ENCODE measurements around the gene TTC13.

Gene TTC13

DNA sequence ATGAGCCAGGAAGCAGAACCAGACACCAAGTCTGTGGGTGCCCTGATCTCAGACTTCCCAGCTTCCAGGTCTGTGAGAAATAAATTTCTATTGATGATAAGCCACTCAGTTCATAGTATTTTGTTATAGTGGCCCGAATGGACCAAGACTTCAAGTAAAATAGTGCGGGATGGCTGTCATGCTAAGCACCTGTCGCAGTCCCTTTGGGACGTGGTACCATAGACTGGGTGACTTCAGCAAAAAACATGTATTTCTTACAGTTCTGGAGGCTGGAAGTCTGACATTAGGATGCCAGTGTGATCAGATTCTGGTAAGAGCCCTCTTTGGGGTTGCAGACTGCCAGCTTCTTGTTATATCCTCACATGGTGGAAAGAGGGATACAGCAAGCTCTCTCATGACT is 107.7 kb downstream of the TTC13 start:
- DNase-seq (ENCODE audit: low spot score): no peak

DNA sequence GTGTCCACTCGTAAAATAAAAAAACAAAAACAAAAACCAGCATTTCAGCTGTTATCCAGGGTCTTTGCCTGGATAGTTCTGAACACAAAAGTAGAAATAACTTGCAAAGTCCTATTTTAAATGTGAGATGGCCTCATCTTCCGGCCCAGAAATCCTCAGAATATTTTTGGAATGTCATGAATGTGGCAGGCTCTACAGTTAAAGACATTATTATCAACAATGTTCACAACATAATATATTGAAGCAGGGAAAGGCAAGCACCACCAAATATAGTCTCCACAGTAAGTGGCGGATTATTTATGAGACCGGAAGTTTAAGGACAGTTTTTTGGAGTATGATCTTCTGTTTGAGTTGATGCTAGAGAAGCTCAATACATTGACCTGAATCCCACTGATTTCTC is 109.2 kb downstream of the TTC13 start:
- DNase-seq (ENCODE audit: low spot score): no peak

DNA sequence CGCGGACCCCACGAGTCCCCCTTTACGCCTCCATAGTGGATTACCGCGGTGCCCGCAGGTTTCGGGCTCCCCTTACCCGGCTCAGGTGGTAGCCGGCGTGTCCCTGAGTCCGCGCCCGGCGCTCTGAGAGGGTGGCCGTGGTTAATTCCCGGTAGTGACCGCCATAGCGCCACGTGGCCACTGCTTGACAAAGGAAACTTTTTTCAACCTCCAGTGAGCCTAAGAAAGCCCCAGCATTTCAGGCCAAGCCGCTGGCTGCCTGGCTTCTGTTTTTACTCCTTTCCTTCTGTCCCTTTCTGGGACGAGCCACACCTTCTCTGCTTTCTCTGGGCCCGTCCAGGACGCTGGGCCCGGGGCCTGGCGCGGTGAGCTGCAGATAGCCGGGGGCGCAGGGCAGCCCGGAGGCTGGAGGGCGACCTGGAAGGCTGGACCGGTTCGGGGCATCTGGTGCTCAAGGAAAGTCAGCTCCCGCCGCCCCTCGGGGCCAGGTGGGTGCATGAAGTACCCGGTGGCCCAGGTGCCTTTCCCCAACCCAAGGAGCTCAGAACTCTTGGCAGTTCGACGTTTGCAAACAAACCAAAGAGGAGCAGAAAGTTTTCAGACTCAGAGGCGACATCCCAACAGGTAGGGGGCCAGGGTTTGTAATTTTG is 109.8 kb downstream of the TTC13 start:
- DNase-seq (ENCODE audit: low spot score): no peak

DNA sequence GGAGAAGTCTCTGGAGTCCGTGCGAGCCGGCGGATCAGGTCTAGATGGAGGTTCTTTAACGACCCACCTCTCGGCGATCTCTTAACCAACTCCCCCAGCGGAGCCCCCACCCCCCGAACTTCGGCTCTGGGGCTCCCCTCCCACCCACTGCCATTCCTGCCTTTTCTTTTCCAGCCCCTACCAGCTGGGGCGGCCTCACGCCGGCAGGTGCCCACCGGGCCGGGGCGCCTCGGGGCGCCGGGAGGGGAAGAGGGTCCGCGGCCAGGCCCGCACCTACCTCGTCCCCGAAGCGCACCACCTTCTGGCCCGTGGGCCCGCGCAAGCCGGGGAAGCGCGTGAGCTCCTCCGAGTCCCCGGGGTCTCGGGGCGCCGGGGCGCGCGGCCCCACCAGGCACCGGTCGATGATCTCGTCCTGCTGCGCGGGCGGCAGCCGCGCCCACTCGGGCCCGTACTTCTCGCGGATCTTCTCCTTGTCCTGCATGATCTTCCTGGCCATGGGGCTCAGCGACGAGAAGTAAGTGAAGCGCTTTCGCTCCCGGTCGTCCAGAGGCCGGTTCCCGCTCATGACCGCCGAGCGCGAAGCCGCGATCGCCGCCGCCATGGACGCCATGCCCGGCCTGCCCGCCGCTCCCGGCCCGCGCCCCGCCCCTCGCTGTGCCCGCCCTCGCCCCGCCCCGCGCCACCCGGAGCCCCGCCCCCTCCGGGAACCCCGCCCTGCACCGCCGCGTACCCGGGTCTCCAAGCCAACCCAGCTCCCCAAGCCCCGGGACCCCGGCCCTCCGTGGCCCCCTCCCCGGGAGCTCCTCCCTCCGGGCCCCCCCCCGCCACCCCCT is 110.5 kb downstream of the TTC13 start, which contains the start of gene C1orf198:
C1orf198 (minus strand) TSS at position 619 of the 833 bp plus-strand sequence; CDS start at position 610, 9 bp downstream.
- peak; percentile 67 for DNase-seq (ENCODE audit: low spot score)

DNA sequence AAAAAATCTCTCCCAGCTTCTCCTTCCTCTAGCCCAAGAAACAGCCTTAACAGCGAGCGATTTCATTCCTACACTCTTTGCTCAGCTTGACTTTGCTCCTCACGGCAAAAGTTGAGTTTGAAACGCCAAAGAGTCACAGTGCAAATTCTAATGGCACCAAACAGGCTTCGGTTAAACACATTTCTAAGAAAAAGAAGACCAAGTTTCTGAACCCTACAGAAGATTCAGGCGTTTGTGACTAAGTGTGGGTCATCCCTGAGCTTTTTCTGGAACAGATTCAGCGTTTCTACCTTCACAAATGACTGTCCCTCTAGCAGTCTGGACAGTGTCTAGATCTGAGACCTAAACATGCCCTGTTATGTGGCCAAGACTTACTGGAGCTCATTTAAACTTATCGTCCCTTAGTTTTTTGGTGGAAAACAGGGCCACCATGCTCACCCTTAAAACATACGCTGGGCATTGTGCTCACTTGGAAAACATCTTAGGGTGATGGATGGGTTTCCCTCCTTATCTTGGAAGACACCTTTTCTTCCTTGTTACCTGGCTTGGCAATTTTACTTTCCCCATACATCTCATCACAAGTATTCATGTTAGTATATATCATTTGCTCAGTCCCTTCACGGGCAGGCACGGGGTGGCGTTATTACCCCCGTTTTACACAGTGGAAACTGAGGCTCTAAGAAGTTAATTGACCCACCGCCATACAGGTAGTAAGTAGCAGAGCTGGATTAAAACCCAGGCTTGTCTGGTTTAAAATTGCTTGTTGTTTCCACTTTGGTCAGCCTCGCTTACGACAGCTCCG is 111.4 kb downstream of the TTC13 start:
- DNase-seq (ENCODE audit: low spot score): no peak

DNA sequence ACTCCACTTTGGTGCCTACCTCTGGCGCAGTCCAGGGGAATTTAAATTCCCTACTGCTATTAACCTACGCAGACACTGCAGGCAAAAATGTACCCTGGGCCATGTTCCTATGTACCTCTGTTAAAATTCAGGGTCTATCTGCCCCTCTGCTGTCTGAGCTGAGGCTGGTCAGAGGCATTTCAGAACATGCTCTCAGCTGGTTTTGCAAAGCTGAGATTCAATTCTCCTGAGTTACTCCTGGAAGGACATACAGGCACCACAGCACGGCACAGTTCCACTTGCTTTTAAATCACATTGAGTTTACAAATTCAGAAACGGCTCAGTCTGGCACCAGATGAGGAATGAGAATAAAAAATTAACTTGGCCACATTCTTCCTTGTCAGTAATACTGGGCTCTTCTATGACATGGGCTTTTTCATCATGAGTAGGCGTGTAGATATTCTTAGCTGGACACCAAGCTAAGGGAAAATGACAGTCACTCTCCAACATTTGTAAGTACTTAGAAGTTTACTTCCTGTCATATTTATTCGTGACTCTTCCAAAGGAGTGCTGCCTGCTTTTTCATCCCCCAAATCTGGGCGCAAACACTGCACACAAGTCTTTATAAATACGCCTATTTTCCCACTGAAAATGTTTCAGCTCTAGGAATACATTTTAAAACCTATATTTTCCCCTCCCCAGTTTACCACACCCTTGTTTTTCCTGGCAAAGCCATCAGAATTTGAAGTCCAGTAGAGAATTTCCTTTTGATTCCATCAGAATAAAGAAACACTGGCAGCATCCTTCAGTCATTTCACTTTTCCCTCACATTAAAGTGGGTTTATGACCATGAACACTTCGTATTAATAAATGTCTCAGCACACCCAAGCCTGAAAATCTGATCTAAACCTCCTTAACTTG is 112.2 kb downstream of the TTC13 start:
- no peak for DNase-seq (ENCODE audit: low spot score)

DNA sequence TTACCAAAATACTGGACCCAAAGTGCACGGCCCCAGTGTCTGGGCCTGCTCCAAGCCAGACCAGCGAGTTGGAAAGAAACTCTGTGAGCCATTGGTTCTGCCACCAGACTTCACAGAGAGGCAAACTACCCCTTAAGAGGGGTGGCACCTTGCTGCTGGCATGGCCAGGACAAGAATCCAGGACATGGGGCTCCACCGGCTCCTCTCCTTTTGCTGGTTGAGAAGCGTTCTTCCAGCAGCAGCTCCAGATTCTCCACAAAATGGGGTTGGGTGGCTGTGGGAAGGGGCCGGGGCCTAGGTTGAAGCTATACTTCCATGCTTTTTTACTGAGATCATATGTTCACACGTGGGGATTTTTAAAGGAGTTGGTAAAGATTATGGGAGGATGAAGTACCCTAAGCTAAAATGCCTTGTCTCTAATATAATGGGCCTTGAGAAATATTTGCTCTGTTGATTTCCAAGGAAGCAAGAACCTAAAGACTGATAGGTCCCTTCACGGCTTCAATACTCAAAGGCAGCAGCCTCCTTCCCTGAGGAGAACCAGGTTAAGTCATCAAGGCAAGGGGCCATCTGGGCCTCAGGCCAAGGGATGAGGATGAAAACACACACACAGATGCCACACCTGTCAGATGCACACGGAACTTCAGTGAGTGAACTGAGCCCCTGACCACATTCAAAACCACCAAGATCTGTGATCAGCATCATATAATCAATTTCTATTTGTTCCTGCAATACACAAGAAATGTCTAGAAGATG is 113.4 kb downstream of the TTC13 start:
- DNase-seq (ENCODE audit: low spot score): no peak

DNA sequence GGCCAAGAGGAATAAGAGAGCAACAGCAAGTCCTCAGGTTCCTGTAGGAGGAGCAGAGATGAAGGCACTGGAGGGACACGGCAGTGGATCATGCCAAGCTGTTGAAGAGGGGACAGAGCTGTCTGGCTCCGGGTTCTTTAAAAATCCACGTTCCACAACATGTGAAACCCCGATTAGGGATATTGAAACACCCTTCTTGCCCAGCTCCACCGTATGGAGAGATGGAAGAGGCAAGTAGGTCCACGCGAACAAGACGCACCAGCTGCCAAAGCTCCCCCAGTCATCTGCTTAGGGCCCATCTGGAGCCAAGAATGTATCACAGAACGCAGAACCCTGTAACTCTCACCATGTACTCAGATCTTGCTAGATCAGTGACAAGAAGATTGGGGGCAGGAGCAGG is 114.2 kb downstream of the TTC13 start:
- no peak for DNase-seq (ENCODE audit: low spot score)

DNA sequence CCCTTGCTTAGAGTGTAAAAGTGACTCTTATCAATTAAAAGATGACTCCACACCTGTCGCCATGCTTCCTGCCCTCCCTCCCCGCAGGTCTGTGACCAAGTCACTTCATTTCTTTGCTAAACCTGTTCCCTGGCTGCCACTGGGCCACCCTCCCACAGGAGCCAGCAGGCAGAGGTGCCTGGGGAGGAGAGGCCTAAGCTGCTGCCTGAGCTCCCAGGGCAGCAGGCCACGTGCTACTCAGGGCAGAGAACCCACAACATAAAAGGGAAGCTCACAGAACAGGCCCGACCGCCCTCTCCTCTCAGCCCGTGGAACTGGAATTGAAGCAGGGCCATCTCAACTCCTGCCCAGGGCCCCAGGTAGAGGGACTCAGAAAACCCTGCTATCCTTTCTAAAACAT is 115.2 kb downstream of the TTC13 start:
- DNase-seq (ENCODE audit: low spot score): no peak

DNA sequence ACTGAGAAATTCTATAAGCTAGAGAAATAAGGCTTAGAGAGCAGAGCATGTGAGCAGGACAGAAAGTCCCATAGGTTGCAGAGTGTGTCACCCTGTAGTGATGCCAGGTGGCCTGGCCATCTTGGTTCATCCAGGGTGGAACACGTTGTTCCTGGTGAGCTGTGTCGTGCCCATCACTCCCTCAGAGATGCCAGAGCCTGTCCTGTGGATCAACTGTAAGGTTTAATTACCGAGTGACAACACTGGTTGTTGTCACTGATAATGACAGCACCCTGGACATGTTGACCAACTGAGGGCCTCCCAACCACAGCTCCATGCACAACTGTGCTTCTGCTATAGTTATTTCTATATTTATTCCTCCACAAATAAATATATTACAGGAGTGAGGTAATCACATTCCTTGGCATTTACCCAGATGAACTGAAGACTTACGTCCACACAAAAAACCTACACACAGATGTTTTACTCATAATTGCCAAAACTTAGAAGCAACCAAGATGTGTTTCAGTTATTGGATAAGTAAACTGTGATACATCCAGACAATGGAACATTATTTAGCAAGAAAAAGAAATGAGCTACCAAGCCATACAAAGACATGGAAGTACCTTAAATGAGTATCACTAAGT is 116.6 kb downstream of the TTC13 start:
- DNase-seq (ENCODE audit: low spot score): no peak

DNA sequence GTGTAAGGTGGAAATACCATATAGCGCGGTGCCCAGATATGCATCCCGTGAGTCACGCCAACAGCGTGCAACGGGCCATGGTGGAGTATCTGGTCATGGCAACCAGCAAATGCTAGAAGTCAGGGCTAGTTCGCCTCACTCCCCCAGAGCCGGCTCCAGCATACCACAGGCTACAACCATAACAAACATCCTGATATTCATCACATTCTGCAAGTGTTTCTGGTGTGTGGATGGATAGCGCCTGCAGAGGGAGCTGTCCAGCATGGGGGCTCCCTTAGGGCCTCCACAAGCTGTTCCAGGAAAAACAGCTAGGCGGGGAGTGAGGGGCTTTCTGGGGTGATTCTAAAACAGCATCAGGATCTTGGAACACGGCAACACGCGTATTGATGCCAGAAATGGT is 117.2 kb downstream of the TTC13 start:
- no peak for DNase-seq (ENCODE audit: low spot score)

DNA sequence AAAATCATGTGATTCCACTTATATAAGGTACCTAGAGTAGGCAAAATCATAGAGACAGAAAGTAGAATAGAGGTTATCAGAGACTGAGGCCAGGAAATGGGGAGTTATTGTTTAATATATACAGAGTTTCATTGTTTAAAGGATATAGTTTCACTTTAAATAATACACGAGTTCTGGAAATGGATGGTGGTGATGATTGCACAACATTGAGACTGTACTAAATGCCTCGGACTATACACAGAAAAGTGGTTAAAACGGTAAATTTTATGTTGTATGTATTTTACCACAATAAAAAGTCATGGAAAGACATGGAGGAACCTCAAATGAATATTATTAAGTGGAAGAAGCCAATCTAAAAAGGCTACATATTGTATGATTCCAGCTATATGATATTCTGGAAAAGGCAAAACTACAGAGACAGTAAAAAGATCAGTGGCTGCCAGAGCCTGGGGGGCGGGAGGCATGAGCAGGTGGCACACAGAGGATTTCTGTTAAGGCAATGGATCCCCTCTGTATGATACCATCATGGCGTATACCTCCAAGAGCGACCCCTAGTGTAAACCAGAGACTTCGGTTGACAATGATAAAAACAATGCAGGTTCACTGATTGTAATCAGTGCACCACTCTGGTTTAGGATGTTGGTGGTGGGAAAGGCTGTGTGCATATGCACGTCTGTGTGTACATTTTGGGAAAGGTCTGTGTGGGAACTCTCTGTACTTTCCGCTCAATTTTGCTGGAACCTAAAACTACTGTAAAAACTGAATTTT is 117.9 kb downstream of the TTC13 start:
- DNase-seq (ENCODE audit: low spot score): no peak

DNA sequence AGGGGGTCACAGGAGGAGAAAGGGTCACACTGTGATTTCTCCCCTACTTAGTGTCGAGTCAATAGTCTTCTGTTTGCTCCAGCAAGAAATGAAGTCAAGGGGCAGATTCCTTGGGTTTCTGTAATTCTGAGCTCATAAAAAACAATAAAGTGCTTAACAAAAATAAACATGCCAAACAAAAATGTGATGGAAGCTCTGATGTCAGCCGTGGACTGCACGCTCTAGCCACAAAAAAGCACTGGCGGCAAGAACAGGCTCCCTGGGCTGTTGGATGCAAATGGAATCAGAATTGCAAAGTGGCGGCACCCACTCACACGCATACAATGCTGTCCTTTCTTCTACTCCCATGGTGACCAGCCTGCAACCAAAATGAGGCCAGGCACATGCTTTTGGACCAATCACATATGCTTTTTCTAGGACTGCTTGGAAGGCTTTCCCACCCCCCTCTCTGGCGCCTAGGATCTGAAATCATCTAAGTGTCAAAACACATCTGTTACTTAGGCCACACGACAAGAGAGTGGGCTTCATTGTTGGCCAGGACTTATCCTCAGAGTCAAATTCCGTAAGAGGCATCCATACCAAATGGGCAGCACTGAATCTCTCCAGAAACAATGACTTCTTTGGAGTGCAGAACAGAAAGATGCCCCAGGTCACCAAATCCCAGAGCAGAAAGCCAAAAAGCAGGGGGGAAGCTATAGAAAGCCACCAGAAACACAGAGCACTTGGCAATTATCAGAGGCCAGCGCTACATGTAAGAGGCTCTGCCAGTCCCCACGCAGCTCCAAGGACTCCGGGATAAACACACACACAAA is 119.5 kb downstream of the TTC13 start:
- peak; percentile 95 for DNase-seq (ENCODE audit: low spot score)

DNA sequence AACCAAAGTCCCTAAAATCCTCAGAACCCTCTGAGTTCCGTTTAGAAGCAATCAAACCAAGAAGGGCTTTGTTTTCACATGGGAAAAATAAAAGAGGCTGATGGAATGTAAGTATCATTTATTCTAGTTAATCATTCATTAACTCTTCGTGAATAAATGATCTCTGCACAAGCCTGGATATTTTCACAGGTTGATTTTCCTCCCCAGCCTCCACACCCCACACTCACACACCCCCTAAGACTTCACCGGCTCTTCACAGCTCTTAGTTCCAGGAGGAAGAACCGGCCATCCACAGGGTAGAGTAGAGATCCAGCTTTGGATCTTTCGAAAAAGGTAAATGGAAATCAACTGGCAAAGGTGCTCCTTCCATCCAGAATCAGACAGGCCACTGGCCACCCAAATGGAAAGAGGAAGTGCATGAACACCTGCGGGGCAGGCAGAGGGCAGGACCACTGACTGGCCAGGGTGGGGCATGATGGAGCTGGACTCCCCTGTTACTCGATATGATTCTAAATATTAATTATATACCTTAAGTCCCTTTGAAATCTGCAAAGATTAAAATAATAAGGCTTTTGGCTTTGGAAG is 120.3 kb downstream of the TTC13 start:
- DNase-seq (ENCODE audit: low spot score): no peak

DNA sequence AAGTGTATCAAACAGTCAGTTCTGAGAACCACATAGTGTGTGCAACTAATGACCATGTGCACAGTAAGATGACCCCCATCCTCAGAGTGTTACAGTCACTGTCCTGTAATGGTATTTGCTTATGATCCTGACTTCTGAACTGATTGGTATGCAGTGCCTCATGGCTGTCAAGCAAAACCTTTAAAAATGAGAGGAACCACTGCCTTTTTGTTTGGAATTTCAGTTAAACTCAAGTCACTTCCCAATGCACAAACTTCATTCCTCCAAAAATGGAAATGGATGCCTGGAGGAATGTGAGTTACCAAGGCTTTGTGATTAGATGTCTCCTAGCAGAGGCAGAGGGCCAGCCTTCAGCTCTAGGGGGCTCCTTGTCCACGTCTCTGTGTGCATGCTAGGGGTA is 120.8 kb downstream of the TTC13 start:
- no peak for DNase-seq (ENCODE audit: low spot score)

DNA sequence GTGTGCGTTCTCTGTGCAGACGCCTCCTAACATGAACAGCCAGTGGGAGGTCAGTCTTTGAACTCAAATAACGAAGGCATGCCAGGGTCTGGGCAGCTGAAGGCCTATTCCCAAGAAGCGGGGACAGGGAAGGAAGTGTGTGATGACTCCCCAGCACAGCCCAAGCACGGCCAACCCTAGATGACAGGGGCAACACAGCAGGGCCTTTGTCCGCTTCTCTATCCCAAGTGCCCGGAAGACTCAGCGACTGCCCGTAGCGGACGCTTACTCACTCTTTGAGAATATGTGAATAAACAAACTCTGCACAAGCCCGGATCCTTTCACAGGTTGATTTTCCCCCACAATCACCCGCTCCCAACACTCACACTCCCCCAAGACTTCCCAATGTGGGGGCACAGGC is 121.6 kb downstream of the TTC13 start:
- no peak for DNase-seq (ENCODE audit: low spot score)

Measured in COLO829 (cell line).